GM12878 (cell line): ENCODE data around the gene DMWD. TPM values are rescaled to one million over a fixed set of nuclear protein-coding genes. Genes with fewer than 3 reads are reported as not detected.

Source experiments
- ATAC-seq: fragments of 200-7000 bp; cut with Tn5 transposase; 3 replicates; pipeline ENCODE4 v1.9.1; 2020; ENCODE audit warnings: mild to moderate bottlenecking, moderate library complexity
- BruUV-seq: library from RNA; stranded (reverse); fragments of 400-500 nt; replicated peaks from 2 replicates; lab custom pipeline; 2021; lab: Mats Ljungman, UMichigan
- CTCF ChIA-PET: fragments of 300-600 bp; sonication (Branson Sonifier 250); formaldehyde crosslinking; extraction: SDS; loops from one replicate; lab custom pipeline; 2021; ENCODE audit warnings: inconsistent platforms; lab: Yijun Ruan, JAX
- POLR2A ChIA-PET: fragments of 350-600 bp; formaldehyde crosslinking; extraction: SDS; loops from one replicate; lab custom pipeline; 2021; ENCODE audit warnings: inconsistent platforms; lab: Charles Lee
- RAD21 ChIA-PET: fragments of 300-600 bp; sonication (Branson Sonifier 250); formaldehyde crosslinking; loops from one replicate; lab custom pipeline; 2023; ENCODE audit warnings: antibody characterized with exemption; ENCODE audit not compliant: unreplicated experiment; lab: Charles Lee
- SMC1A ChIA-PET: fragments of 300-600 bp; sonication (Branson Sonifier 250); formaldehyde crosslinking; loops from one replicate; lab custom pipeline; 2023; ENCODE audit not compliant: unreplicated experiment, uncharacterized antibody; lab: Charles Lee
- DNase-seq: peaks from one replicate; pipeline ENCODE4 v3.0.0-alpha.2; 2011; ENCODE audit warnings: low read depth, low spot score
- FAIRE-seq: peaks from 3 replicates; lab custom pipeline; 2011; peaks lifted over from hg19 to GRCh38; lab: Jason Lieb, UNC
- H2AFZ ChIP-seq: 2 replicates; pipeline ENCODE4 v1.6.0; 2011; ENCODE audit warnings: low read depth, low read length, control low read depth; ENCODE audit not compliant: control insufficient read depth
- H3K27ac ChIP-seq: 2 replicates; pipeline ENCODE4 v1.5.1; 2011; ENCODE audit warnings: control low read depth; ENCODE audit not compliant: control insufficient read depth, insufficient read depth
- H3K27me3 ChIP-seq, 2 experiments: replicated peaks in 1 of 2; 2 replicates each; pipeline versions ENCODE4 v1.6.0 to v1.6.1; 2011; ENCODE audit warnings: low read length in 1 of 2; ENCODE audit not compliant: control insufficient read depth in 2 of 2, insufficient read depth in 2 of 2
- H3K36me3 ChIP-seq, 2 experiments: 2 replicates each; pipeline ENCODE4 v1.5.1; 2011; ENCODE audit warnings: low read length in 1 of 2; ENCODE audit not compliant: control insufficient read depth in 2 of 2, insufficient read depth in 2 of 2
- H3K4me1 ChIP-seq: 2 replicates; pipeline ENCODE4 v1.6.1; 2011; ENCODE audit warnings: mild to moderate bottlenecking, low read length, moderate library complexity, mixed read lengths; ENCODE audit not compliant: control insufficient read depth, insufficient read depth
- H3K4me2 ChIP-seq: 2 replicates; pipeline ENCODE4 v1.6.0; 2011; ENCODE audit warnings: control low read depth; ENCODE audit not compliant: control insufficient read depth, insufficient read depth
- H3K4me3 ChIP-seq: fragments of 200-600 bp; sonication (generic); 2 replicates; pipeline ENCODE4 v1.5.1; 2016
- H3K79me2 ChIP-seq: 2 replicates; pipeline ENCODE4 v1.6.0; 2011; ENCODE audit warnings: low read length; ENCODE audit not compliant: control insufficient read depth, insufficient read depth
- H3K9ac ChIP-seq: 2 replicates; pipeline ENCODE4 v1.8.0; 2011; ENCODE audit warnings: low read length, control low read depth, mixed read lengths; ENCODE audit not compliant: control insufficient read depth, insufficient read depth
- H3K9me3 ChIP-seq: replicated peaks from 3 replicates; pipeline ENCODE4 v1.5.1; 2011; ENCODE audit warnings: mild to moderate bottlenecking, low read length; ENCODE audit not compliant: control insufficient read depth, insufficient read depth
- H4K20me1 ChIP-seq: 2 replicates; pipeline ENCODE4 v1.6.0; 2011; ENCODE audit not compliant: control insufficient read depth, insufficient read depth
- MEF2B ChIP-seq: fragments of 450-650 bp; IDR thresholded peaks from 2 replicates; pipeline ENCODE4 v1.6.1; 2018; ENCODE audit warnings: mild to moderate bottlenecking, moderate library complexity; ENCODE audit not compliant: partially characterized antibody, poor library complexity, severe bottlenecking
- NFIC ChIP-seq: IDR thresholded peaks from 2 replicates; pipeline ENCODE4 v1.6.1; 2012; ENCODE audit warnings: low read depth, mild to moderate bottlenecking, inconsistent platforms, low read length, moderate library complexity
- RELA ChIP-seq: fragments of 450-650 bp; IDR thresholded peaks from 2 replicates; pipeline ENCODE4 v1.8.0; 2014; ENCODE audit warnings: borderline replicate concordance; ENCODE audit not compliant: partially characterized antibody
- WGBS: methylation state at CpG from one replicate; pipeline ENCODE4 v1.1.6; 2016; ENCODE audit warnings: low lambda C conversion rate; ENCODE audit not compliant: insufficient replicate concordance, insufficient coverage; ENCODE audit errors: missing lambda C conversion rate; 5-methylcytosine and 5-hydroxymethylcytosine counted together
- in situ Hi-C: fragments of 300-500 bp; cut with MboI; formaldehyde crosslinking; loops from 9 replicates; pipeline ENCODE4 v1.14.3; 2018; ENCODE audit warnings: mixed read lengths
- intact Hi-C: fragments of 100-400 bp; cut with micrococcal nuclease; formaldehyde crosslinking; loops from one replicate; pipeline ENCODE4 v1.14.2; 2022; ENCODE audit not compliant: unreplicated experiment
- polyA plus RNA-seq, 11 experiments: library from polyadenylated mRNA; depleted of rRNA in 4 of 11; unstranded in 6 of 11; stranded (reverse) in 5 of 11; fragments of >200 nt; fragmentation: Nextera tagmentation in 4 of 11; fragmentation: Illumina TruSeq in 1 of 11; extraction: Ambion mirVana in 4 of 11; extraction: Trizol in 1 of 11; gene quantifications; 1 replicate in 1 of 11; 2 replicates in 10 of 11; pipeline versions ENCODE4 v1.2.1 to v1.2.3, GENCODE V29; 2011 to 2016; ENCODE audit warnings: inconsistent platforms in 2 of 11, missing spikeins in 2 of 11, low read depth in 1 of 11
- total RNA-seq, 4 experiments: library from RNA; depleted of rRNA in 3 of 4; stranded (reverse); fragments of >200 nt in 3 of 4; fragmentation: Illumina TruSeq in 1 of 4; extraction: Trizol in 1 of 4; gene quantifications; 2 replicates each; pipeline versions ENCODE4 v1.2.1 to v1.2.3, GENCODE V29; 2013 to 2021
- TF ChIP-seq, protein P1 (sequence below): fragments of 150-350 bp; IDR thresholded peaks from 2 replicates; pipeline ENCODE4 v1.6.1; 2014; ENCODE audit warnings: mild to moderate bottlenecking, low read depth, low read length

The DMWD gene
- total and polyA plus RNA-seq, 10 of the 15 experiments (the other 5 are each of a cell fraction or from before 2014, with no cell fraction given), result 3.5 to 56.0 (median 11.6) TPM

DNA sequence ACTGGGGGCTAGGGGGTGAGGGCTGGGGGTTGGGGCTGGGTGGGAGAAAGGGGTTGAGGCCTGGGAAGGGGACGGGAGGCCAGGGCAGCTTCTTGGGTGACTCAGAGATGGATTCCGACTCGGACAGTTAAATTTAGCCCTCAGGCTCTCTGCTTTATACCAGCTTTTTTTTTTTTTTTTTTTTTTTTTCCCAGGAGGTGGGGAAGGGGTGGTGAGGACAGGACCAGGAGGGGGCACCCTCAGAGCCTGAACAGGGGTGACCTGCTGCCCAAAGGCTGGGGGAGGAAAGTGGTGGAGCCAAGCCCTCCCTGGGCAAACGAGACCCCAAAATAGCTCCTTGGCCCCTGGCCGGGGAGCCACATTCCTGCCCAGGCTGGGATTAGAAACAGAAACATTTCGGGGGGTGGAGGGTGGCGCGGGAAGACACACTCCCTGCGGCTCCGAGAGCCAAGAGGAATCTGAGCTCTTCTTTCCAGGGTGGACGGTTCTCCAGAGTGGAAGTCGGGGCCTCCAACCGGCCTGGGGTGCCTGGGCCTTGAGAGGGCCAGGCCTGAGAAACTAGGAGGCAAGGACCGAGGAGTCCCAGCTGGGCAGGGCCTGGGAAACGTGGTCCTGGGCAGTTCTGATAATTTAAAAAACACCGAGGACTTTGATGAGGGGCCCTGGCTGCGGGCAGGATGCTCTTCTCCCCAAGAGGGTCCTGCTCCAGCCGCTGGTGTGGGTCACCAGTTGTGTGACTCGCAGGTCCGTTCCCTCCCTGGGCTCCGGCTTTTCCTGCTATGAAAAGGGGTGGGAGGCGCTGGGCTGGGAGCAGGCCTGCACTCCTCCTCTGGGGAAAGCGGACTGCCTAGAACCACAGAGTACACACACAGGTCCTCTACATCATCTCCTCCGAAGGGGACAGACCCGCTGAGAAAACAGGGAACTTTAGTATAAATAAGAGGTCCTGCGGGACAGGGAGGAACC lies 9.5 kb downstream of the DMWD start:
- Histone ChIP-seq H3K79me2 (no peaks in the 10 kb centered on the region), H3K4me2 (no peak overlapping the region), H3K4me3 (no peak overlapping the region), H3K4me1 (peaks cover 11% of the 10 kb centered on the region), H3K9ac (no peak overlapping the region), H3K9me3 (no peaks in the 10 kb centered on the region), H3K36me3 (peaks cover 0 to 2% of the 10 kb centered on the region in 2 experiments; a peak in 1 of 4 replicates), H3K27ac (no peak overlapping the region), H3K27me3 (no peaks in the 10 kb centered on the region), H4K20me1 (no peaks in the 10 kb centered on the region), H2AFZ (no peak overlapping the region)
- ChIA-PET RAD21 (interaction anchor here (1.8 kb wide), 1 partner anchor 90 kb away, joined by 3 read pairs; the partner anchor contains the start of gene QPCTL), POLR2A (interaction anchor here (0.5 to 0.6 kb wide), 3 partner anchors 66 to 251 kb away, joined by 3 read pairs; no protein-coding TSS in a partner anchor), CTCF (interaction anchor here (1.3 kb wide), 1 partner anchor 13 kb away, joined by 4 read pairs; no protein-coding TSS in a partner anchor), SMC1A (no interaction called here)
- FAIRE-seq (no peak), ATAC-seq (no peak), DNase-seq (no peak)
- intact Hi-C loops (no loop called here), in situ Hi-C loops (no loop called here)
- no TSS peak for BruUV-seq
- TF ChIP-seq MEF2B (no peak), NFIC (no peak), RELA (no peak)
- TF ChIP-seq, protein P1, sequence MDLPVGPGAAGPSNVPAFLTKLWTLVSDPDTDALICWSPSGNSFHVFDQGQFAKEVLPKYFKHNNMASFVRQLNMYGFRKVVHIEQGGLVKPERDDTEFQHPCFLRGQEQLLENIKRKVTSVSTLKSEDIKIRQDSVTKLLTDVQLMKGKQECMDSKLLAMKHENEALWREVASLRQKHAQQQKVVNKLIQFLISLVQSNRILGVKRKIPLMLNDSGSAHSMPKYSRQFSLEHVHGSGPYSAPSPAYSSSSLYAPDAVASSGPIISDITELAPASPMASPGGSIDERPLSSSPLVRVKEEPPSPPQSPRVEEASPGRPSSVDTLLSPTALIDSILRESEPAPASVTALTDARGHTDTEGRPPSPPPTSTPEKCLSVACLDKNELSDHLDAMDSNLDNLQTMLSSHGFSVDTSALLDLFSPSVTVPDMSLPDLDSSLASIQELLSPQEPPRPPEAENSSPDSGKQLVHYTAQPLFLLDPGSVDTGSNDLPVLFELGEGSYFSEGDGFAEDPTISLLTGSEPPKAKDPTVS, result no peak
- 88% methylated on average over 26 of the region's 26 CpGs for WGBS
